Measurements from ENCODE around the gene TRABD2B. TPM values are rescaled to one million over a fixed set of nuclear protein-coding genes. Genes with fewer than 3 reads are reported as not detected.

Gene TRABD2B
- total and polyA plus RNA-seq, 4 donors, result 0.28 to 2.6 (median 1.3) TPM

DNA sequence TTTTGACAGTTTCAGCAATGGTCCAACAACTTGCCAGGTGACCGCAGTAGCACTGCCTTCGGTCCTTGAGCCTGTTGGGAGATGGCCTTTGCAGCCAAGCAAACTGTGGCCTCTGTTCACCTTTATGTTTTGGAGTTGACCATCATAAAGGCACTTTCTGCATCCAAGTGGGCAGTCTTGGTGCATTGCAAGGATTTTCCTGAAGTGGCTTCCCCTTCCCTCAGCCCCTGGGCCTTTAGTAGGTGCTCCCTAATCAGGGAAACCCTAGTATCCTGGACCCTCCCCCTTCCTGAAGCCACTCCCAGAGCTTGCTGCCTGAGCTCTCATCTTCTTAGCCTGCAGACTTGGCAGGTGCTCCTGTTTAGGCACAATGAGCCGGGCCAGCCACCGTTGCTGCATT, 140.2 kb downstream of the TRABD2B start:
- no peaks in the 10 kb centered on the region for H3K9me3 ChIP-seq (ENCODE audit: control insufficient read depth in 4 of 4, low read length in 3 of 4)
- TF ChIP-seq HNF4A (conservative IDR thresholded peaks at IDR 0.05) (no peak), RAD21 (IDR thresholded peaks at IDR 0.05) (no peak), FOXA2 (IDR thresholded peaks at IDR 0.05) (no peak), TAF1 (conservative IDR thresholded peaks at IDR 0.05) (no peak), FOXA1 (IDR thresholded peaks at IDR 0.05) (no peak), JUND (IDR thresholded peaks at IDR 0.05) (no peak), GABPA (IDR thresholded peaks at IDR 0.05 in 1 of 2, conservative IDR thresholded peaks at IDR 0.05 in 1 of 2) (no peak), RXRA (IDR thresholded peaks at IDR 0.05) (no peak), EGR1 (IDR thresholded peaks at IDR 0.05; ENCODE audit: low read depth in 2 of 2) (no peak), HNF4G (IDR thresholded peaks at IDR 0.05) (no peak)
- TF ChIP-seq, protein P1, sequence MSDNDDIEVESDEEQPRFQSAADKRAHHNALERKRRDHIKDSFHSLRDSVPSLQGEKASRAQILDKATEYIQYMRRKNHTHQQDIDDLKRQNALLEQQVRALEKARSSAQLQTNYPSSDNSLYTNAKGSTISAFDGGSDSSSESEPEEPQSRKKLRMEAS (IDR thresholded peaks at IDR 0.05), result no peak
- TF ChIP-seq, protein P2, sequence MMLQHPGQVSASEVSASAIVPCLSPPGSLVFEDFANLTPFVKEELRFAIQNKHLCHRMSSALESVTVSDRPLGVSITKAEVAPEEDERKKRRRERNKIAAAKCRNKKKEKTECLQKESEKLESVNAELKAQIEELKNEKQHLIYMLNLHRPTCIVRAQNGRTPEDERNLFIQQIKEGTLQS (IDR thresholded peaks at IDR 0.05), result no peak
- TF ChIP-seq, protein P3, sequence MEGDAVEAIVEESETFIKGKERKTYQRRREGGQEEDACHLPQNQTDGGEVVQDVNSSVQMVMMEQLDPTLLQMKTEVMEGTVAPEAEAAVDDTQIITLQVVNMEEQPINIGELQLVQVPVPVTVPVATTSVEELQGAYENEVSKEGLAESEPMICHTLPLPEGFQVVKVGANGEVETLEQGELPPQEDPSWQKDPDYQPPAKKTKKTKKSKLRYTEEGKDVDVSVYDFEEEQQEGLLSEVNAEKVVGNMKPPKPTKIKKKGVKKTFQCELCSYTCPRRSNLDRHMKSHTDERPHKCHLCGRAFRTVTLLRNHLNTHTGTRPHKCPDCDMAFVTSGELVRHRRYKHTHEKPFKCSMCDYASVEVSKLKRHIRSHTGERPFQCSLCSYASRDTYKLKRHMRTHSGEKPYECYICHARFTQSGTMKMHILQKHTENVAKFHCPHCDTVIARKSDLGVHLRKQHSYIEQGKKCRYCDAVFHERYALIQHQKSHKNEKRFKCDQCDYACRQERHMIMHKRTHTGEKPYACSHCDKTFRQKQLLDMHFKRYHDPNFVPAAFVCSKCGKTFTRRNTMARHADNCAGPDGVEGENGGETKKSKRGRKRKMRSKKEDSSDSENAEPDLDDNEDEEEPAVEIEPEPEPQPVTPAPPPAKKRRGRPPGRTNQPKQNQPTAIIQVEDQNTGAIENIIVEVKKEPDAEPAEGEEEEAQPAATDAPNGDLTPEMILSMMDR (IDR thresholded peaks at IDR 0.05; ENCODE audit: low read depth, low read length, missing input control), result no peak
- TF ChIP-seq, protein P4, sequence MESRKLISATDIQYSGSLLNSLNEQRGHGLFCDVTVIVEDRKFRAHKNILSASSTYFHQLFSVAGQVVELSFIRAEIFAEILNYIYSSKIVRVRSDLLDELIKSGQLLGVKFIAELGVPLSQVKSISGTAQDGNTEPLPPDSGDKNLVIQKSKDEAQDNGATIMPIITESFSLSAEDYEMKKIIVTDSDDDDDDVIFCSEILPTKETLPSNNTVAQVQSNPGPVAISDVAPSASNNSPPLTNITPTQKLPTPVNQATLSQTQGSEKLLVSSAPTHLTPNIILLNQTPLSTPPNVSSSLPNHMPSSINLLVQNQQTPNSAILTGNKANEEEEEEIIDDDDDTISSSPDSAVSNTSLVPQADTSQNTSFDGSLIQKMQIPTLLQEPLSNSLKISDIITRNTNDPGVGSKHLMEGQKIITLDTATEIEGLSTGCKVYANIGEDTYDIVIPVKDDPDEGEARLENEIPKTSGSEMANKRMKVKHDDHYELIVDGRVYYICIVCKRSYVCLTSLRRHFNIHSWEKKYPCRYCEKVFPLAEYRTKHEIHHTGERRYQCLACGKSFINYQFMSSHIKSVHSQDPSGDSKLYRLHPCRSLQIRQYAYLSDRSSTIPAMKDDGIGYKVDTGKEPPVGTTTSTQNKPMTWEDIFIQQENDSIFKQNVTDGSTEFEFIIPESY (IDR thresholded peaks at IDR 0.05), result no peak
- no peak overlapping the region for H3K9ac ChIP-seq (ENCODE audit: low read depth in 1 of 2, low read length in 2 of 2)
- H3K4me1 ChIP-seq (ENCODE audit: control insufficient read depth in 4 of 4, insufficient read depth in 4 of 4, low read length in 3 of 4), result peaks cover 0 to 4% (median 0%) of the 10 kb centered on the region in 4 donors
- DNase-seq (ENCODE audit: low spot score), result no peak
- 92% methylated on average over 4 of the region's 4 CpGs for WGBS
- H3K4me3 ChIP-seq (ENCODE audit: low read depth in 1 of 3, low read length in 3 of 3), result no peak overlapping the region
- no peaks in the 10 kb centered on the region for H3K36me3 ChIP-seq (ENCODE audit: control insufficient read depth in 4 of 4, insufficient read depth in 3 of 4, low read depth in 1 of 4, low read length in 3 of 4)
- H3K27me3 ChIP-seq (ENCODE audit: control insufficient read depth in 4 of 4, insufficient read depth in 4 of 4, low read length in 3 of 4), result no peaks in the 10 kb centered on the region
- no peak overlapping the region for H3K27ac ChIP-seq (ENCODE audit: low read depth in 1 of 2, low read length in 2 of 2)

DNA sequence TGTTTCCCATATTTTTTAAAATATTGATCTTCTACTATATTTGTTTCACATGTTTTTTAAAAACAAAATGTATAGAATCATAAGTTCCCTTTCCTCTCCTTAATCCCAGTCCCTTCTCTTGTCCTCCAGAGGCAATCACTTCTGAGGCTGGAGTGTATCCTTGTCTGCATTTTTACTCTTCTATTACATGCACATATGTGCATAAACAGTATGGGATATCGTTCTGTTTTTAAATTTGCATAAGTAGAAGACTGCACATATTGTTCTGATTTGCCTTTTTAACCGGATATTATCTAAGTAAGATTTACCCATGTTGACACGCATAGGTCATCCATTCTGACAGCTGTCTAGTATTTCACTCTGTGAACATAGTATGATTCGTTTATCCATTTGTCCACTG, 142.0 kb downstream of the TRABD2B start:
- H3K9ac ChIP-seq (ENCODE audit: low read depth in 1 of 2, low read length in 2 of 2), result no peak overlapping the region
- H3K4me3 ChIP-seq (ENCODE audit: low read depth in 1 of 3, low read length in 3 of 3), result no peak overlapping the region
- no peaks in the 10 kb centered on the region for H3K36me3 ChIP-seq (ENCODE audit: control insufficient read depth in 4 of 4, insufficient read depth in 3 of 4, low read depth in 1 of 4, low read length in 3 of 4)
- no peaks in the 10 kb centered on the region for H3K9me3 ChIP-seq (ENCODE audit: control insufficient read depth in 4 of 4, low read length in 3 of 4)
- no peak for DNase-seq (ENCODE audit: low spot score)
- no peaks in the 10 kb centered on the region for H3K27me3 ChIP-seq (ENCODE audit: control insufficient read depth in 4 of 4, insufficient read depth in 4 of 4, low read length in 3 of 4)
- H3K27ac ChIP-seq (ENCODE audit: low read depth in 1 of 2, low read length in 2 of 2), result no peak overlapping the region
- 90% methylated on average over 4 of the region's 4 CpGs for WGBS
- TF ChIP-seq SP1 (IDR thresholded peaks at IDR 0.05) (no peak), HNF4G (IDR thresholded peaks at IDR 0.05) (no peak), FOXA2 (IDR thresholded peaks at IDR 0.05) (no peak), RAD21 (IDR thresholded peaks at IDR 0.05) (no peak), GABPA (IDR thresholded peaks at IDR 0.05 in 1 of 2, conservative IDR thresholded peaks at IDR 0.05 in 1 of 2) (no peak), FOXA1 (IDR thresholded peaks at IDR 0.05) (no peak), EGR1 (IDR thresholded peaks at IDR 0.05; ENCODE audit: low read depth in 2 of 2) (no peak), HNF4A (conservative IDR thresholded peaks at IDR 0.05) (no peak), JUND (IDR thresholded peaks at IDR 0.05) (no peak), YY1 (IDR thresholded peaks at IDR 0.05) (no peak), RXRA (IDR thresholded peaks at IDR 0.05) (no peak), NR2F2 (IDR thresholded peaks at IDR 0.05) (no peak)
- TF ChIP-seq, protein P3 (IDR thresholded peaks at IDR 0.05; ENCODE audit: low read depth, low read length, missing input control), result no peak
- TF ChIP-seq, protein P1 (IDR thresholded peaks at IDR 0.05), result no peak
- TF ChIP-seq, protein P5, sequence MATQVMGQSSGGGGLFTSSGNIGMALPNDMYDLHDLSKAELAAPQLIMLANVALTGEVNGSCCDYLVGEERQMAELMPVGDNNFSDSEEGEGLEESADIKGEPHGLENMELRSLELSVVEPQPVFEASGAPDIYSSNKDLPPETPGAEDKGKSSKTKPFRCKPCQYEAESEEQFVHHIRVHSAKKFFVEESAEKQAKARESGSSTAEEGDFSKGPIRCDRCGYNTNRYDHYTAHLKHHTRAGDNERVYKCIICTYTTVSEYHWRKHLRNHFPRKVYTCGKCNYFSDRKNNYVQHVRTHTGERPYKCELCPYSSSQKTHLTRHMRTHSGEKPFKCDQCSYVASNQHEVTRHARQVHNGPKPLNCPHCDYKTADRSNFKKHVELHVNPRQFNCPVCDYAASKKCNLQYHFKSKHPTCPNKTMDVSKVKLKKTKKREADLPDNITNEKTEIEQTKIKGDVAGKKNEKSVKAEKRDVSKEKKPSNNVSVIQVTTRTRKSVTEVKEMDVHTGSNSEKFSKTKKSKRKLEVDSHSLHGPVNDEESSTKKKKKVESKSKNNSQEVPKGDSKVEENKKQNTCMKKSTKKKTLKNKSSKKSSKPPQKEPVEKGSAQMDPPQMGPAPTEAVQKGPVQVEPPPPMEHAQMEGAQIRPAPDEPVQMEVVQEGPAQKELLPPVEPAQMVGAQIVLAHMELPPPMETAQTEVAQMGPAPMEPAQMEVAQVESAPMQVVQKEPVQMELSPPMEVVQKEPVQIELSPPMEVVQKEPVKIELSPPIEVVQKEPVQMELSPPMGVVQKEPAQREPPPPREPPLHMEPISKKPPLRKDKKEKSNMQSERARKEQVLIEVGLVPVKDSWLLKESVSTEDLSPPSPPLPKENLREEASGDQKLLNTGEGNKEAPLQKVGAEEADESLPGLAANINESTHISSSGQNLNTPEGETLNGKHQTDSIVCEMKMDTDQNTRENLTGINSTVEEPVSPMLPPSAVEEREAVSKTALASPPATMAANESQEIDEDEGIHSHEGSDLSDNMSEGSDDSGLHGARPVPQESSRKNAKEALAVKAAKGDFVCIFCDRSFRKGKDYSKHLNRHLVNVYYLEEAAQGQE (IDR thresholded peaks at IDR 0.05), result no peak
- TF ChIP-seq, protein P2 (IDR thresholded peaks at IDR 0.05), result no peak
- peaks cover 0 to 4% (median 0%) of the 10 kb centered on the region in 4 donors for H3K4me1 ChIP-seq (ENCODE audit: control insufficient read depth in 4 of 4, insufficient read depth in 4 of 4, low read length in 3 of 4)
